Stimulated activated CD4-positive, alpha-beta T cell treated with anti-CD3 and anti-CD28 coated beads, Interleukin-1b, Interleukin-23, amount 100 ng/mL, for 1 hour (primary cell): Measurements from ENCODE around the gene LYSMD3.

Experiments used
- DNase-seq, 2 donors: peaks; one replicate each; pipeline ENCODE4 v3.0.0-alpha.2; 2020; ENCODE audit warnings: low read depth in 2 of 2

Gene LYSMD3

DNA sequence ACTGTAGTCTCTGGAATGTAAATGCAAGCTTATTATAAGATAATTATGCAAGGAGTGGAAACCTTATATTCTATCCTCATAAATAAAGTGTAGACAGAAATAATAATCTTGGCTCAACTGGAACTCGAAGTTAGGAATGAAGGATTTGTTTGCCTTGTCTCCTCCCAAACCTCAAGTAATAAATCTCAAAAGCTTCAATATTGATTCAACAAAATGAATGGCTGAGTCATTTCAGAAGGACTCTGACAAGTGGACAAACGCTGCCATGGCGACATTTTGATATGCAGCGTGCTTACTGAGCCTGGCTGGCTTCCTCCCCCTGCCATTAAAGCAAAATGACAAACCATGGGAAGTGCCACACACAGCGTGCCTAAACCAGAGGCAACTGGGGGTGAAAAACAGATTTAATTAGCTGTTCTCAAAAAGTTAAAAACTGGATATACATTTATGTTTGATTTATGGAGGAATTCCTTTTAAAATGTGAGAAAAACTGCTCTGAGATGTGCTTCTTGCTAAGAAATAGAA, 18.7 kb upstream of the LYSMD3 start:
- no peak for DNase-seq

DNA sequence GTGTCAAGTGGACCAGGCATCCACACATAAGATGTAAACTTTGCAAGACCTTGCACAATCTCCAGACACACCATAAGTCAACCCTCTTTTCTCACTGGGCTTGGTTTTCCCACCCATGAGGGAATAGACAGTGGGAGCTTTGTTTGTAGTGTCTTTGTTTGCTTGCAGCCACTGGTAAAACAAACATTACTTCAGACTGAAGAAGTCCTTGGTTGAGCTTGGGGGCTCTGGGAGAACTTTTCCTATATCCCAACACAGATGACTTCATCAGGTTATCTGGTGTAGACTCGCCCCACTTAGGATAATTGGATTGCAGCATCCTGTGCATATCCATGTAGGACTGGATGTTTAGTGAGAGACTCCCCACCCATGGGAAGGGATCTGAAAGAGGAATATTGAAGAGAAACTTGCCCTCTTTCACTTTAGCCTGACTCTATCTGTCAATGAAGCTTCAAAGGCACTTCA, 17.7 kb upstream of the LYSMD3 start:
- no peak for DNase-seq

DNA sequence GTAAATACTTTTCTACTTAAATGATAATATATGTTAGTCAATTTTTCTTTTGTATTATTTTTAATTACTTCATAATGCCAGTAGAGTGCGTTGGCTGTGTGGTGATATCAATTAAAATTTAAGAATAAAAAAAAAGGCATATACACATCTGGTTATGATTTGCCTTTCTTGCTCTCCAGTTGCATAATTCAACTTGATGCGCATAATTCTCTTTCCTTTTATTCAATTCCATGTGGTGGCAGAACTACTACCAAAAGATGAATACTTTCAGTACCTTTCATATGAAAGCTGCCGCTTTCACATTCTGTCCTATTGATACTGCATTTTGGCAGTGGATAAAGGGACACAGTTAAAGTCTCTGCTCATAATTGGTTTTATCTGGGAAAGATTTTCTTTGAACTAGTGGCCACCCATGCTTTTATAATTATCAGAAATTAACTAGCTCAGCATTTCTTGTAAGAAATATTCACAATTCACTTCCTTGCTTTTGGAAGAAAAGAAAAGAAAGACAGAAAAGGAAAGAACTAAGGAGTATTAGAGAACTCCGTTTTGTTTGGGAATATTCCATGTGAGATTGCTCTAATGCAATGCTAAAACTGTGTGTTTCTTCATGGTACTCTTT, 16.9 kb upstream of the LYSMD3 start:
- DNase-seq = no peak

DNA sequence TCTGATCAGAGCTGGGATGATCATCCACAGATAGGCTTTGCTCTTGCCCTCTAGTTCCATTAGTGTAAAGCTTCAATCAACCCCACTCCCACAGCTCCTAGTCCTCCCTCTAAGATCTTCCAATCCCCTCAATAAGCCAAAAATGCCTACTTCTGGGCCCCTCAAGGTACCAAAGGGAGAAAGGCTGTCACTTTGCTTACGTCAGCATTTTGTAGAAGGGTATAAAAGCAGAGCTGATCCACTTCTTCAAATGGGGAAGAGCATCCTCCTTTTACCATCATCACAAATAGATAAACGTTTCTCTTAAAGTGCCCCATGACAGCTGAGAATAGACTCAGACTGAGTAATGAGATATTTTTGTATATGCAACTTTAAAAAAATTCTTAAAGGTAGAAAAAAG, 16.1 kb upstream of the LYSMD3 start:
- no peak for DNase-seq

DNA sequence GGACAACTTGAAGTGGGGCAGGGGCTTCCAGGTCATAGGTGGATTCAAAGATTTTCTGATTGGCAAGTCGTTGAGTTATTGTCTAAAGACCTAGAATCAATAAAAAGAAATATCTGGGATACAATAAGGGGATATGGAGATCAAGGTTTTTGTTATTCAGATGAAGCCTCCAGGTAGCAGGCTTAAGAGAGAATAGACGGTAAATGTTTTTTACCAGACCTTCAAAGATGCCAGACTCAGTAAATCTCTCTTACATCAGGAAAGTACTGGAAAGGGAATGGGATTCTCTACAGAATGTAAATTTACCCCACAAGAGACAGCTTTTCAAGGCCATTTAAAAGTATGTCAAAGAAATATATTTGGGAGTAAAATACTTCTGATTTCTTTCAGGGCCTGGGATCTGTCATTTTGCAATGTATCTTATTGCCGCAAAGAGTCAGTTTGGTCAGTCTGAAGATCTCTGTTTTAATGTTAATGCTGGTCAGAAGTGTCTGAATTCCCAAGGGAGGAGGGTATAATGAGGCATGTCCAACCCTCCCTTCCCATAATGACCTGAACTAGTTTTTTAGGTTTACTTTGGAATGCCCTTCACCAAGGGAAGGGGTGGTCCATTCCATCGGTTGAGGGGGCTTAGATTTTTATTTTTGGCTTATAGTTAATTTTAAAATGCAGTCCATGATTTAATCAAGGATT, 13.6 kb upstream of the LYSMD3 start:
- DNase-seq = no peak

DNA sequence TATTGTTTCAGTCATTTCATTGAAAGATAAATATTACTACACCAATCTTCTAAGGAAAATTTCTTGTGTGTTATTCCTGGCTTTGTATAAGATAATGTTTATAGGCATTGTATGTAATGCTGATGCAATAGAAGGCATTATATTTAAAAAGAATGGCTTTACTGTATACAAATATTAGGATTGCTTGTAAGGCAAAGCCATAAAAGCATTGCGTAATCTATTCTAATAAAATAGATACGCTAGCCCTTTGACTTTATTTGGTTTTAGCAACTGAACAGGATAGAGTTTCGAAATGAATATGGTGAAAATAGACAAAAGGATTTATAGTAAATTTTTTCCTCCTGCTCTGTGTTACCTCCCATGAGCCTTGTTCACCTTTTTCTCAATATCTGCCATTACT, 5.5 kb upstream of the LYSMD3 start:
- DNase-seq = no peak

DNA sequence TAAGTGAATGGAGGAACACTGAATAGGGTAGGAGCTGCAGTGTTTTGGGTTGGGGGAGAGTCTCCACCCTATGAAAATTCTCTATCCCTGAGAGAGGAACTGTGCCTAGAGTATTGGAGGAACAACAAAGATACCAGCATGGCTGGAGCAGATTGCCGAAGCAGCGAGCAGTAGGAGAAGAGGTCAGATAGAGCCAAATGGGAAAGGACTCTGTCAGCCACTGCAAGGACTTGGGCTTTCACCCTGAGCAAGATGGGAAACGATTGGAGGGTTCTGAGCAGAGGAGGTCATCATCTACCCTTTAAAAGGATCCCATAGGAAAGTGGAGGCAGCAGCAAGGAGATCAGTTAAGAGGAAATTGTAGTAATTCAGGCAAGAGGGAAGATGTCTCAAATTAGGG, 4.4 kb upstream of the LYSMD3 start:
- DNase-seq = no peak

DNA sequence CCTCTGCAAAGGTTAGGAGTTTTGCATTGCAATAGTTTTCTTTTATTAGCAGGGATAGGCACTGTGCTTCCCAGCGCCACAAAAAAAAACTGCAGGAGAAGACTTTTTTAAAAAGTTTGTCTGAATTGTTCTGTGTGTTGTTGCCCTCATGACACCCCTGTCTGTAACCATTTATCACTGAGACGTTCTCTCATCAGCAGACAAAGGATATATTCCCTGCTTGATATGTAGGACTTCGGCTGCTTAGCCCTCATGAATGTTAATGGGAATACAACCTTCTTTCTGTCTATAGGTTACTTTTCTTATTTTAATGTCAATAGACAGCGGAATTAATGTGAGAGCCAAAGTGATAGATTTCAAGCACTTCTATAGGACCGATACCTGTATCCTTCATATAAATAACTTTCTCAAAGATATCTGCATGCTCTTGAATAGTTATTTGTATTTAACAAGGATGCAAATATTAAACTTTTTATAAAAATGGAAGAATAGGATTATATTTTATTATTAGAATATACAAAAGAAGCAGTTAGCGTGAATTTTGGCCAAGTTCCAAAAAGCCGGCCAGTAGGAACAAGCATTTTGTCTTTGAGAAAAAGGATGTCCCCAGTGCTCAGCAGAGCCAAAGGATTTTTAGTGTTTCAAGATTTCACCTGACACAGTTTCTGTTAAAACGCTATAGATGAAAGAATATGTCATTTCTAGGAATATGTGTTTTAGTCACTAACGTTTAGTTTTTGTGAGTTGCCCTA, 1.5 kb upstream of the LYSMD3 start:
- DNase-seq = no peak

DNA sequence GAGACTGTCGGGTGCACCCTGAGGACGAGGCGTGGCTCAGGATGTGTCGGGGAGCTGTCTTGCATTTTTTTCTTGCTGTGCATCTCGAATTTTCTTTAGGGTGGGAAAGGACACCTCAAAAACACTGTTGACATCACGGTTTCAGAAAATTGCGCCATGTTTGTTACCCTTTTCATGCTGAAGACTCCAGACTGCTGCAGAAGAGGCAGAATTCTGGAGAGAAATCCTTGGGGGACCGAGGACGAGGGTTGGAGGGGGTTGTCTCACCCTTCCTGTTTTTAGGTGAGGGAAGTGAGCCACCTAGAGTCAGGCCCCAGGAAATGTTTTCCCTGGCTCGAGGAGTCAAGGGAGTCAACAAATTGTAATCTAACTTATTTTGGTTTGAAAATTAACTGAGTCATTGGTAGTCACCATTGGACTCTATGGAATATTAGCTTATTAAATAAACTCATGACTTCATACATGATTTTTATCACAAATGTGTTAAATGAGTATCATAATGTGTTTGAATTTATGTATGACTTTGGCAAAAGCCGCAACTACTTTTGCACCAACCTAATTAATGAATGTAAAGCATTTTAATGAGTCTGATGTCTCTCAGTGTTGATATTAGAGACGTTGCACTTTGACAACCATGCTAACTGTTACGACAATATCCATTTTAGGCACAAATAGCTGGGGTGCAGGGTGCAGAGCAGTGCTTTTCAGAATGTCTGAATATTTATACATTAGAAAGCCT, 724 bp upstream of the LYSMD3 start:
- peak; percentile 17 for DNase-seq

DNA sequence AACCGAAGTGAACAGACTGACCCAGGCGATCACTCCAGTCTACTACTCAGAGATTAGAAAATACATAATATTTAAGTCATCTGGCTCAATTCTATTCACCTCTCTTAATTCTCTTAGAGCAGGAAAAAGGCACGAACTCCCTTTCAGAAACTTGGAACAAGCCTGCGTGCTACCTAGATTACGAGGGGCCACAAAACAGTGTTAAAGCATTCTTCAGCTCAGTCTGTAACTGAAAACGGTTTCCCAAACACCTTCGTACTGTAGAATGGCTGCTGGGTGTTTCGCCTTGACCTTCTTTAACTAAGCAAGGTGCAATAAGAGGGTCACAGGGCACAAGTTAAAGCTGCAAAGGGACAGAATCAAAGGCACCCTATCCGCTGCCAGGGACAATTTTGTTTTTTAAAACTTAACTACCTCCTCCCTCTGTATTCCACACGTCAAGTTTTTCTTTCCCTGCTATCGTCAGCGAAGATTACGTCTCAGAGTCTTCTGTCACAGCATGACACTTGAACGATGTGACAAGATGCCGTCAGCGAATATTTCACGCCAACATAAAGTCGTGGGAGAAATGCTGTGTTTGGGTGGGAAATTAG, 687 bp downstream of the LYSMD3 start:
- DNase-seq = no peak

DNA sequence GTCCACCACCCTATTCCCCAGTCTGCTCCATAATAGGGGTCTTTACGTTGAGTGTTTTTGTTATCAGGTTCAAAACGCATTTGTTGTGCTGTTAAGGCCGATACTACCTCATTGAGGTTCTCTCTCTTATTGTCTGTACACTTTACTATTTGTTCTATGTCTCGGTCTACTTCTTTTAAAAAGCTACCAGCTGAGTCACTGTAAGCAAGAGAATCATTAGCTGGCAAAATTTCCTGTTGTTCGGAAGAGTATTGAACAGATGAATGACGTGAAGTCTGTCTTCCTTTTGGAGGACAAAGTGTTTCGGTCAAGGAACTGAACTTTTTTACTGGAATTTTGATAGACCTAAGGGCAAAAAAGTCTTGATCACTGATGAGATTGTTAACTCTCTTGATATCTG, 10.3 kb downstream of the LYSMD3 start:
- DNase-seq = no peak

DNA sequence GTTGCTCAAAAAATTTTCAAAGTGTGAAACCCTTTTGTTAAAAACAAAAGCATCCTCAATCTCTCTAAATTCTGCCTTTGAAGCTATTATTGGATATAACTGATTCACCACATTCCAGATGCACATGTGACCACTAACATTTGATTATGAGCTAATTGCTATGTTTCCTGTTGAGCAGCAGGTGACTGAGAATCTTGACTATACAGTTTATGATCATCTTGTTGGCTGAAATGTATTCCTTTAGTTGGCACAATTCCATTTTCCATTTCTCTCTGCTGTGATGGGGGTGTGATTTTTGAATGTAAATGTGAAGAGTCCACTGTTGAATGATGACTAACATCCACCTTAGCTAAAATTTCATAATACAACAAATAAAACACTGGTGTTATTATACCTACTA, 10.7 kb downstream of the LYSMD3 start:
- DNase-seq = no peak

DNA sequence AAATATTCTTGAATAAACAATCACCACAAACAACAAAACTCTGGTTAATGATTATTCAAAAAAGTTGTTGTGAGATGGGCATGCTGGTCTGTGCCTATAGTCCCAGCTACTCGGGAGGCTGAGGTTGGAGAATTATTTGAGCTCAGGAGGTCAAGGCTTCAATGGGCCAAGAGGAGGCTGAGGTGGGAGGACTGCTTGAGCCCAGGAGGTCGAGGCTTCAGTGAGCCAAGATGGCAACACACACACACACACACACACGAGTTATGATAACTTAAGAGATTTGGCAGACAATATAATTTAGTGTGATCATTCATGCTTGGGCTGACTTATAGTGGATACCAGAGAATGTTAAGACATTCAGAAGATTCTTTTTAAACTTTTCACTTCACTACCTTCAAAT, 14.9 kb downstream of the LYSMD3 start:
- no peak for DNase-seq

DNA sequence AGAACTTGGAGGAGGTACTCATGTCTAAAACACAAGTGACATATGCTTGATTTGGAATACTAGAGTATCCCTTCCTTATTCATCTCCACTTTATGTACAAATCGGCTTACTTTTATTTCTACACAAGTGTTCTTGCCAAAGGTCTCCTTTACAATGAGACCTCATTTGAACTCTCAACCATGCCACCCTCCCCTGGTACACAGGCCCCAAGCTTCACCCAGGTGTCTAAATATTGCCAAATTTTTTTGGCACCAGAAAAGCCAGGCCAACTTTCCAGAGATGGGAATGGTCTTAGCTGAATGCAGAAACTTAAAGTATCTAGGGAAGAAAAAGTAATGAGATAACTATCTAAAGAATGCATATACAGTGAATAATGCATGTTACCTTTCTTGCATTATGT, 18.9 kb downstream of the LYSMD3 start:
- DNase-seq = no peak

DNA sequence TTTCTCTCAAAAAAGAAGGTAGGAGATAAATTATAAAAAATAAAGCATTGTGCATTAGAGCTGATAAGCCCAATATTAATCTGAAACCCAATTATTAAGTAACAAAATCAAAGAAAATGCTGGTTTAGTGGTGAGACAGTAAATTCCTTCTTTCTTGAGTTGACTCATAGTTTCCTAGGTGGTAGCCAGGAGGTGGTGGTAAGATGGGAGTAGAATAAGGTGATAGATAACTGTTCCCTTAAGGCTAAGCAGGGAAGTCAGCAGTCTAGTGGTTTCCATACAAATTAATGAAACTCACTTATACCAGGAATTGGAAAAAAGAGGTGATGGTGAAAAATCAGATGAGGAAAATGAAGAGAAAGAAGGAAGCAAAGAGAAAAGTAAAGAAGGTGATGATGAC, 23.2 kb downstream of the LYSMD3 start:
- DNase-seq = no peak

DNA sequence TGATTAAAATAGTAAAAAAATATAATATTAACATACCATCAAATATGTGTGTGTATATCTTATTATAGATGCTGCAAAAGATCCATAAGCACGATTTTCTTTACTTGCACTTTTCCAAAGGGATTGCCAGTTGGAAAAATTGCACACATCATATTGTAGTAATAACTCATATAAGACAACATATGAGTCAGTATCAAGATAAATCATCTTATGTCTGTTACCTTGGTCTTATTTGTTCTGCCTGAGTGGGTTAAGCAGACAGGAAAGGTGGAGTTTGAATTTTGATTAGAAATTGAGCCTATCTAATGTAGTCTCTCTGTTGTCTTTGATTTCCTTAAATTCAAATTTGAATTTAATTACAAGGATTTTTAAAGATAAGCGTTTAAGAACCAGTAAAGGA, 24.6 kb downstream of the LYSMD3 start:
- DNase-seq = no peak

DNA sequence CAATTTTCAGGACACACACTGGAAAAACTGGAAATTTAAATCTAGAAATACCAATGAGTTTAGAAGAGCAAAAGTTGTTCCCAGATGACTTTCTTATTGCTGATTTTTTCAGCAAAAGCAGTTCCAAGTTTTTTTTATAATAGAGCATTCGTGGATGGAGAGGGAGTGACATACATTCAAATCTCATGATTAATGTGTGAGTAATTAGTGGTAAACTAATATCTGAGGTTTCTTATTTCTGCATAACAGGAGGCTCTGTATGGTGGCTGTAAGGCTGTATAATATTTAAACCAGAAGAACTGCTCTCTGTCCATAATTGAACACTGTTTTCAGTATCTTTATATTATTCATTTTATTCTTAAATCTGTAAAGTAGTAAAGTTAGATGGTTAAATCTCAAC, 25.8 kb downstream of the LYSMD3 start:
- DNase-seq = no peak

DNA sequence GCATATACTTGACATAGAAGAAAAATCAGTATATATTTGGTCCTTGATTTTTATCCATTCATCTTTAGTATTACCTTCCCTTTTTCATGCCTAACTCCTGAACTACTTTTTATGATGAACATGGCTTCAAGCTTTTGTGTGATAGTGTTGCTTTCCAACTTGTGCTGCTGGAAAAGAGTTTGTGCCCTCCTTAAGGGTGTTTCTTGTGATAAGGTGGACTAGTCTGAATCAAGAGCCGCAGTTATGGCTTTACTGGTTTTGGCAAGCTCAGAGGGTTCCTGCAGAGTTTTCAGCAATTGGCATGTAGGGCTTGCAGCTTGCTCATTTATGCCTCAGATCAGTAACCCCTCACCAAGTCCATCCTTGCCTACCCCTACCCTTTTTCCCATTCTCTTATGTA, 34.2 kb downstream of the LYSMD3 start:
- DNase-seq = no peak

DNA sequence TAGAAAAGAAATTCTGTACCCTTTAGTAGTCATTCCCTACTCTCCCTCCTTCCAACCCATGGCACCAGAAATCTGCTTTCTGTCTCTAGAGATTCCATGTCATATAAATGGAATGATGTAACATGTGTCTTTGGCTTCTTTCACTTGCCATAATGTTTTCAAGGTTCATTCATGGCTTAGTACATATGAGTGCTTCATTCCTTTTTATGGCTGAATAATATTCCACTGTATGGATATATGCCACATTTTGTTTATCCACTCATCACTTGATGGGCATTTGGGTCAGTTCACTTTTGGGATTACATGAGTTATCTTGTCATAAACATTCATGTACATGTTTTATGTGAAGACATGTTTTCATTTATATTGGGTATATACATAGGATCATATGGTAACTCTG, 35.3 kb downstream of the LYSMD3 start:
- DNase-seq = no peak

DNA sequence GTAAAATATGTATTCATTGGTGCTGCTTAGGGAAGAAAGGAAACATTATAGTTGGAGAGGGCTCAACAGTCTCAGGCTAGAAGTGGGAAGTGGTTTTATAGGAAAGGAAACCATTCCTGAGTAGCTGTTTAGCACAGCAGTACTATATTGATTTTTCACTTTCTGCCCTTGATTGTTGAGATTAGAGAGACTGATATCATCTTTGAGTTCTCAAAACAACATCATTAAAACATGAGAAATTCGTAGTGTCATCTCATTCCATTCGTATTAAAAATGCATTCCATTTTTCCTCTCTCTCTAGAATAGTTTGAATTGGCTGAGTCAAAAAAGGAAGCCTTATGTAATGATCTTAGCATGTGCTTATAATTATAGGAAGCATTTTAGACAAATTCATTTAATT, 40.6 kb downstream of the LYSMD3 start:
- no peak for DNase-seq

DNA sequence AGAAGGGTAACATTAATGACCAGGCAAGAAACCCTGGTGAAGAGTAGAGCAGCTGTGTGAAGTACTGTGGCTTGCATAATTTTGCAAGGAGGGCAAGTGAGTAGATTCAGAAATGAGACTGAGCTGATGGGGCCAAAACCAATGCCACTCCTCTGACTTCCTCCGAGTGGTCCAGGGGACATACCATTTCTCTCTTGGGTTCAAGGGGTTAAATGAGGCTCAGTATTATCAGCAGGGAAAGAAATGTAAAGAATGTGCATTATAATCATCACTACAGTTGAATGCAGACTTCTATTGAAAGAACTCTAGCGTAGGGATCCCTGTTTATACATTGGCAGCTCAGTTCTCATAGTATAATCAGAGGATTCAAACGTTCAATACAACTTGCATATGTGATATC, 44.8 kb downstream of the LYSMD3 start:
- DNase-seq = no peak

DNA sequence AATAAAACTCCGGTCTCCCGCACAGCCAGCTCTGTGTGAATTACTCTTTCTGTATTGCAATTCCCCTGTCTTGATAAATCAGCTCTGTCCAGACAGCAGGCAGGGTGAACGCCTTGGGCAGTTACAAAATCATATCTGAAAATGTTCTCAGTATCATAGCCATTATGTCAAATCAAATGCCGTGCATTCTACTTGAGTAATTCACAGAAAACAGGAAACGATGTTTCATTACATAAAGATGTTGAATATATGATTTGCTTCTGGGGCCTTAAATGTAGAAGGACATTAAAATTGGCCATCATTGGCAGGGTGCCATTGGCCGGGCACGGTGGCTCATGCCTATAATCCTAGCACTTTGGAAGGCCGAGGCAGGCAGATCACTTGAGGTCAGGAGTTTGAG, 46.2 kb downstream of the LYSMD3 start:
- DNase-seq = no peak
